GM12874 (cell line): Measurements from ENCODE around the gene CDKL5.

ENCODE experiments used
- TF ChIP-seq, protein P1 (sequence below): IDR thresholded peaks from 2 replicates; pipeline ENCODE4 v1.5.1; 2011; ENCODE audit warnings: low read depth, mild to moderate bottlenecking, control low read depth, low read length, moderate library complexity; ENCODE audit not compliant: insufficient read depth

CDKL5 gene

DNA sequence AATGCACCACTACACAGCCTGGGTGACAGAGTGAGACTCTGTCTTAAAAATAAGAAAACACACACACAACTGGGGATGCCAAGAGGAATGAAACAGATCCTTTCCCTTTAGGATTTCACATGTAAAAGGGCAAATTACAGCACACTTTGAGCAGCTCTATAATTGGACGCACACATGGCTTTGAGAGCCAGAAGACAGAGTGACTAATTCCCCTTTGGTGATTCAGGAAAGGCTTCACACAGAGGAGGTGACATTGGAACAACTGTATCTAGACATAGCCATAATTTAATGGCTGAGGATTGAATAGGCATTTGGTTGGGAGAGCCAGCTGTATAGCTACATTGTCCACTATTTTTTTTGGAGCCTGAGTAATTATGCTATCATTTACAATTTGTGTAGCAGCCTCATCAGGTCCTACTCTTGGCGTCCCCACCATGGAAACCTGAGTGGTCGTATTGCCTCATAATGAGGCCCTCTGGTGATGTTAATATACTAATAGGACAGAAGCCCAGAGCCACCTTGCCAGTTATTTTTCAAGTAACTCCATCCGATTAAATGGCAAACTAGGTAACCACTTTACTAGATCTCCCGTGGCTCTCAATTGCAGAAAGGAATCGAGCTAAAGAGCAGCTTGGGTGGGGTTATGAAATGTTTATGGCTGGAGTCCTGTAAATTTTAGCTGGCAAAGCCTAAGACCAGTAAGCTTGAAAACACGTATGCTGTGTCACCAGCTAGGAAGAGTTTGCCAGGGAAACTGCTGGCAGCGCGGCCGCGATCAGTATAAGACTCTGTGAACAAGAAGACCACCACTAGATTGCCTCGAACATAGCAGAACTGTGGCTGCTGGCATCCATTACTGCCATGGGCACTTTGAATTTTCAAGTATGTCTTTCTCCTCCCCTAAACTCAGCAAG lies 273.6 kb downstream of the CDKL5 start:
- TF ChIP-seq, protein P1, sequence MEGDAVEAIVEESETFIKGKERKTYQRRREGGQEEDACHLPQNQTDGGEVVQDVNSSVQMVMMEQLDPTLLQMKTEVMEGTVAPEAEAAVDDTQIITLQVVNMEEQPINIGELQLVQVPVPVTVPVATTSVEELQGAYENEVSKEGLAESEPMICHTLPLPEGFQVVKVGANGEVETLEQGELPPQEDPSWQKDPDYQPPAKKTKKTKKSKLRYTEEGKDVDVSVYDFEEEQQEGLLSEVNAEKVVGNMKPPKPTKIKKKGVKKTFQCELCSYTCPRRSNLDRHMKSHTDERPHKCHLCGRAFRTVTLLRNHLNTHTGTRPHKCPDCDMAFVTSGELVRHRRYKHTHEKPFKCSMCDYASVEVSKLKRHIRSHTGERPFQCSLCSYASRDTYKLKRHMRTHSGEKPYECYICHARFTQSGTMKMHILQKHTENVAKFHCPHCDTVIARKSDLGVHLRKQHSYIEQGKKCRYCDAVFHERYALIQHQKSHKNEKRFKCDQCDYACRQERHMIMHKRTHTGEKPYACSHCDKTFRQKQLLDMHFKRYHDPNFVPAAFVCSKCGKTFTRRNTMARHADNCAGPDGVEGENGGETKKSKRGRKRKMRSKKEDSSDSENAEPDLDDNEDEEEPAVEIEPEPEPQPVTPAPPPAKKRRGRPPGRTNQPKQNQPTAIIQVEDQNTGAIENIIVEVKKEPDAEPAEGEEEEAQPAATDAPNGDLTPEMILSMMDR, result no peak

DNA sequence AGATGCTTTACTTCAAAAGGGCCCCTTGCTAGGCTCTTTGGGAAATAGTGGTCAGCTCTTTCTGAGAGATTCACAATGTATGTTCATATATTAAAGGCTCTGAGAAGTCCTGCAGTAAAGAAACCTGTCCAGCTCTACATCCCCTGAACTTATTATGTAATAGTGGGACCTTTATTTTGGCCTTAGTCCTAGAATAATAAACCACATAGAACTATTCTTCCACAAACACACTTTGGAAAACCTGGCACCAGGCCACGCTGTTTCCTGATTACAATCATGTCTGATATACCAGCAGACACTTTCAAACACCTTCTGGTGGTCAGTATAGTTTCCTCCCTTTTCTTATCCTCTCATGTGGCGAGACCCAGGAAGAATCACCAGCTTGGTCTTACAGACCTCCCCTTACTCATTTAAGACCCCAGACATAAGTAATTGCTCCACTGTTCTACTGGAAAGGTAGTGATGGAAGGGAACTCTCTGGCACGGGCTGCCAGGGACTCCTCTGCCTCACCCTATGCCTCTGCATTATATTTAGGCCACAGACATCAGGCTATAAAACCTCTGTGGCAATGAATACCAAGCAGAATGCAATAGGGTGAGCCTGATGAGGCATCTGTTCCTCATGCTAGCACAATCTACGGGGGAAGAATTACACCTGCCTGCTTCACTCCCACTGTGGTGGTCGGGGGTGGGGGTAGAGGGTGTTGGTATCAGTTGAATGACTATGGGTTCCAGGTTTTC lies 276.4 kb downstream of the CDKL5 start:
- TF ChIP-seq, protein P1, result no peak

DNA sequence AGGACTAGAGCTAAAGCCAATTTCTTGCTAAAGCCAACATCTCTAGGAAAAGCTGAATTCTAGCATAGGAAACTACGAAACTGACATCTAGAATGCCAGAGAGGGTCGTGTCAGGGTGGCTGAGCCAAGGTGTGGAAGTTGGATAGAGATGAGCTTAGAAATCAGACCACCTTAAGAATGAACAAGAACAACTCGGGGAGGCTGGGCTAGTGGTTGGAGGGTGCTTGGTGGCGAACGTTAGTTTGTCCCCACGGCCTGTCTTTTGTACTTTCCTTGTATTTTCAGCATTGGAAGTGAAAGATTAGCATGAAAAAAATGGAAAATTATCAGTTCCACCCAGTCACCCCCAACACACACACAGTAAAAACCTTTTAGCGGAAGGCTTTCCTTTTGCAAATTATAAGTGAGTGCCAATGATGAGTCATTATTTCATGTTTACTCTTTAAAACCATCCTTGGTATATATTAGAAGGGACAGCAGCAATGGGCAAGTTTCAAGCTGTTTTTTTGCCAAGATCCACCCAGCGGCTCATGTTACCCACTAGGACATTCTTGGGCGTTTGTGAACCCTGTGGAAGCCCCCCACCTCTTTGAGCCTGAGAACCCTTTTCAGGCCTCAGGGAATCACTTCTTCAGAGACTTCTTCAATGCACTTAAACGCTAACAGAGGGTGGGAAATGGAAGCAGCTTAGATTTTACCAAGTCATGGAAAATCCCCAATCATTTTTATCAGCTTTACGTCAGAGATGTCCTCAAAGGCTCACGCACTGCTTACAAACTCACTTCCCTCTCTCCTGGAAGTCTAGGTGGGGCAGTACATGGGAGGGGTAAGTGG lies 277.2 kb downstream of the CDKL5 start:
- TF ChIP-seq, protein P1, result no peak
